Measurements from ENCODE around the gene LMTK2.

The LMTK2 gene

GRCh38 chr7:98167653-98168052, 61.0 kb downstream of the LMTK2 start:
- no peak for TF ChIP-seq CTCF (IDR thresholded peaks at IDR 0.05; ENCODE audit: extremely low read depth, missing control alignments)
- DNase-seq (ENCODE audit: low spot score), result no peak

- peak; percentile 46 for TF ChIP-seq CTCF (IDR thresholded peaks at IDR 0.05; ENCODE audit: extremely low read depth, missing control alignments)
- DNase-seq (ENCODE audit: low spot score), result peak; percentile 91
These were observed 61.7 kb downstream of the LMTK2 start for GRCh38 chr7:98168181-98168903.

GRCh38 chr7:98168904-98169621, 62.4 kb downstream of the LMTK2 start:
- DNase-seq (ENCODE audit: low spot score), result no peak
- no peak for TF ChIP-seq CTCF (IDR thresholded peaks at IDR 0.05; ENCODE audit: extremely low read depth, missing control alignments)

- DNase-seq (ENCODE audit: low spot score), result no peak
- no peak for TF ChIP-seq CTCF (IDR thresholded peaks at IDR 0.05; ENCODE audit: extremely low read depth, missing control alignments)
These were observed 64.3 kb downstream of the LMTK2 start for GRCh38 chr7:98170966-98171365.

- TF ChIP-seq CTCF (IDR thresholded peaks at IDR 0.05; ENCODE audit: extremely low read depth, missing control alignments), result no peak
- DNase-seq (ENCODE audit: low spot score), result no peak
These were observed 64.8 kb downstream of the LMTK2 start for GRCh38 chr7:98171449-98171848.

GRCh38 chr7:98174334-98175259, 67.9 kb downstream of the LMTK2 start:
- TF ChIP-seq CTCF (IDR thresholded peaks at IDR 0.05; ENCODE audit: extremely low read depth, missing control alignments), result no peak
- DNase-seq (ENCODE audit: low spot score), result no peak
